Lower leg skin (tissue), 4 donors: Measurements from ENCODE around the gene SARNP. TPM values are rescaled to one million over a fixed set of nuclear protein-coding genes. Genes with fewer than 3 reads are reported as not detected.
A peak's percentile ranks its signal among the peaks of the same experiment; 100 is the strongest.
"Not testable (repeated sequence)": the region's sequence is repeated elsewhere in the genome, so short reads cannot be mapped to it uniquely, and the experiment has no call there.

ENCODE experiments used
- DNase-seq, 2 donors: peaks; one replicate each; pipeline ENCODE4 v3.0.0-alpha.2; 2019; ENCODE audit warnings: low spot score in 2 of 2
- H3K4me3 ChIP-seq: fragments of 200-600 bp; sonication (generic); 2 replicates; pipeline ENCODE4 v1.5.1; 2017; ENCODE audit warnings: mild to moderate bottlenecking, low read depth; ENCODE audit not compliant: poor library complexity, severe bottlenecking
- CTCF ChIP-seq, 3 donors: fragments of 450-650 bp; IDR thresholded peaks; one replicate each; pipeline ENCODE4 v1.5.1; 2016; ENCODE audit warnings: antibody characterized with exemption in 3 of 3, mild to moderate bottlenecking in 3 of 3, moderate library complexity in 2 of 3
- POLR2A ChIP-seq, 2 donors: fragments of 450-650 bp; IDR thresholded peaks; one replicate each; pipeline ENCODE4 v1.6.1; 2016 to 2017; ENCODE audit warnings: antibody characterized with exemption in 2 of 2, mild to moderate bottlenecking in 1 of 2, moderate library complexity in 1 of 2
- WGBS, 2 donors: methylation state at CpG; one replicate each; pipeline ENCODE4 v1.1.5; 2018; 5-methylcytosine and 5-hydroxymethylcytosine counted together
- intact Hi-C: fragments of 100-400 bp; cut with DNase I; formaldehyde crosslinking; loops from one replicate; pipeline ENCODE4 v1.15.0; 2023; ENCODE audit warnings: low total_unique reads
- total RNA-seq, 4 donors: library from RNA; depleted of rRNA; stranded (reverse); fragments of >200 nt; gene quantifications; one replicate each; pipeline ENCODE4 v1.1.0, GENCODE V29; 2016

The SARNP gene
- 10 to 100 TPM; 36.8 to 62.1 (median 59.6) TPM for total RNA-seq

GRCh38 chr12:55817345-55818139 lies at the start of gene SARNP, which contains the start of gene ORMDL2:
SARNP (minus strand) TSS chr12:55817724; CDS start chr12:55817701, 23 bp downstream.
ORMDL2 (plus strand) TSS chr12:55818041; CDS start chr12:55819000, 959 bp downstream.
- H3K4me3 ChIP-seq, result peak within 1 kb of the TSS; percentile 67
- TF ChIP-seq CTCF (IDR thresholded peaks at IDR 0.05) (no peak), POLR2A (IDR thresholded peaks at IDR 0.05) (no peak)
- 0 to 1% methylated on average over 38 of the region's 38 CpGs for WGBS, 2 donors
- DNase-seq, result peak; percentile 99 to 100
- intact Hi-C loops, result no loop called here

GRCh38 chr12:55866454-55867004 lies 49.0 kb upstream of the SARNP start:
- intact Hi-C loops, result not testable (repeated sequence)
- WGBS, 2 donors, result 81 to 97% methylated on average over 3 of the region's 3 CpGs

GRCh38 chr12:55865327-55865726 lies 47.8 kb upstream of the SARNP start:
- intact Hi-C loops, result no loop called here
- no peak for DNase-seq

More at GRCh38 chr12:55866454-55867004, 49.0 kb upstream of the SARNP start:
- H3K4me3 ChIP-seq, DNase-seq: not testable (repeated sequence)

GRCh38 chr12:55862931-55863330 lies 45.4 kb upstream of the SARNP start:
- 91 to 96% methylated on average over 11 to 13 of the region's 13 CpGs for WGBS, 2 donors
- intact Hi-C loops, DNase-seq, H3K4me3 ChIP-seq: not testable (repeated sequence)

More at GRCh38 chr12:55865327-55865726, 47.8 kb upstream of the SARNP start:
- no peak for TF ChIP-seq POLR2A (IDR thresholded peaks at IDR 0.05)
- TF ChIP-seq CTCF (IDR thresholded peaks at IDR 0.05), result no peak
- no peak overlapping the region for H3K4me3 ChIP-seq
- 89 to 93% methylated on average over 2 of the region's 2 CpGs for WGBS, 2 donors

- TF ChIP-seq CTCF (IDR thresholded peaks at IDR 0.05) (no peak), POLR2A (IDR thresholded peaks at IDR 0.05) (no peak)
- DNase-seq, result no peak
- intact Hi-C loops, result no loop called here
- no peak overlapping the region for H3K4me3 ChIP-seq
These were observed 44.8 kb upstream of the SARNP start for GRCh38 chr12:55862286-55862685.

- intact Hi-C loops, result no loop called here
- WGBS, 2 donors, result 85 to 91% methylated on average over 3 of the region's 3 CpGs
- H3K4me3 ChIP-seq, result no peak overlapping the region
- DNase-seq, result no peak
- TF ChIP-seq POLR2A (IDR thresholded peaks at IDR 0.05) (no peak), CTCF (IDR thresholded peaks at IDR 0.05) (no peak)
These were observed 44.3 kb upstream of the SARNP start for GRCh38 chr12:55861871-55862270.
